Prostate gland (tissue), 1 donor: ENCODE measurements around the gene ZFHX2.

Experiments used
- POLR2A ChIP-seq: fragments of 450-650 bp; IDR thresholded peaks from one replicate; pipeline ENCODE4 v1.6.1; 2016; ENCODE audit warnings: antibody characterized with exemption, mild to moderate bottlenecking
- POLR2AphosphoS5 ChIP-seq: sonication (generic); formaldehyde crosslinking; IDR thresholded peaks from one replicate; pipeline ENCODE4 v1.6.1; 2017; ENCODE audit warnings: antibody characterized with exemption

DNA sequence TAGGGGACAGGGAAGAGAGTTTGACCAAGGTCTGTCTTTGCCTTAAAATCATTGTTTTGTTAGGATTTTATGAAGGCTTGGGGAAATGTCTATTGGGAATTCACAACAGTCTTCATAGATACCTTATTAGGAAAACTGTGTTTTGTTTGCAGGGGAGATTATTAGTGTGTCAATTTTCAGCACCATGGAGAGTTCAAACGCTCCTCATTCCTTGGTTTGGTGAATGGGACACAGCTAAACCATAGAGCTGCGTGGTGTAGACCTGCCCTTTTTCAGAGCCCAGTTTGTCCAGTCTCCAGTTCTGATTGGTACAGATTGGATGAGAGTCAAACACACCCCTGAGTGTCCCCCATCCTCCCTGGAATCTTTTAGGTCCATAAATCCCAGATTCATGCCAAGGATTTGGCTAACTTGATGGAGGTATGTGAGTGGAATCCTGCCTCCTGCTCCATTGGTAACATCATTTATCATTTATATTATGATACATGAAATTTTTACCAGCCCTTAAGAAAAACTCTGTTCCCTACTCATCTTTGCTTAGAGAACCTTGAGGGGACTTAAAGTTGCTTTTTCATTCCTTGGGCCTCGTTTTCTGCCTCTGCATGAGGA lies 70.1 kb downstream of the ZFHX2 start:
- TF ChIP-seq POLR2AphosphoS5 (no peak), POLR2A (no peak)
